Fibroblast of skin of scalp (primary cell): Measurements from ENCODE around the gene CCDC141.
A peak's percentile ranks its signal among the peaks of the same experiment; 100 is the strongest.

Experiments used
- DNase-seq: peaks from one replicate; pipeline ENCODE4 v3.0.0-alpha.2; 2013

Gene CCDC141

GRCh38 chr2:178978667-178979066, 71.3 kb downstream of the CCDC141 start:
- no peak for DNase-seq

GRCh38 chr2:178976351-178976750, 73.6 kb downstream of the CCDC141 start:
- no peak for DNase-seq

- no peak for DNase-seq
Measured at GRCh38 chr2:178962805-178963433, 87.0 kb downstream of the CCDC141 start.

GRCh38 chr2:178962152-178962551, 87.8 kb downstream of the CCDC141 start:
- DNase-seq, result no peak

- DNase-seq, result no peak
Measured at GRCh38 chr2:178954049-178954448, 95.9 kb downstream of the CCDC141 start.

GRCh38 chr2:178951266-178952006, 98.5 kb downstream of the CCDC141 start:
- no peak for DNase-seq

- no peak for DNase-seq
Measured at GRCh38 chr2:178949584-178949983, 100.4 kb downstream of the CCDC141 start.

GRCh38 chr2:178949151-178949550, 100.8 kb downstream of the CCDC141 start:
- no peak for DNase-seq

- DNase-seq, result no peak
Measured at GRCh38 chr2:178947006-178947405, 102.9 kb downstream of the CCDC141 start.

GRCh38 chr2:178946494-178946893, 103.4 kb downstream of the CCDC141 start:
- DNase-seq, result no peak

GRCh38 chr2:178943745-178944144, 106.2 kb downstream of the CCDC141 start:
- DNase-seq, result no peak

- DNase-seq, result no peak
Measured at GRCh38 chr2:178934571-178934970, 115.4 kb downstream of the CCDC141 start.

- DNase-seq, result no peak
Measured at GRCh38 chr2:178933493-178933892, 116.4 kb downstream of the CCDC141 start.

GRCh38 chr2:178928077-178928476, 121.9 kb downstream of the CCDC141 start:
- no peak for DNase-seq

GRCh38 chr2:178927173-178927572, 122.8 kb downstream of the CCDC141 start:
- DNase-seq, result no peak

- no peak for DNase-seq
Measured at GRCh38 chr2:178924817-178925216, 125.1 kb downstream of the CCDC141 start.

GRCh38 chr2:178923546-178923945, 126.4 kb downstream of the CCDC141 start:
- DNase-seq, result no peak

- no peak for DNase-seq
Measured at GRCh38 chr2:178920916-178921513, 128.9 kb downstream of the CCDC141 start.

GRCh38 chr2:178917555-178917954, 132.4 kb downstream of the CCDC141 start:
- DNase-seq, result no peak

GRCh38 chr2:178915423-178916173, 134.3 kb downstream of the CCDC141 start:
- no peak for DNase-seq

GRCh38 chr2:178914259-178914849, 135.6 kb downstream of the CCDC141 start:
- DNase-seq, result peak; percentile 78

- no peak for DNase-seq
Measured at GRCh38 chr2:178913049-178913441, 136.9 kb downstream of the CCDC141 start.
